ENCODE data around the gene C1orf105. TPM values are rescaled to one million over a fixed set of nuclear protein-coding genes. Genes with fewer than 3 reads are reported as not detected.

C1orf105 gene
- total and polyA plus RNA-seq, 2 of the 13 experiments (the other 11 are each of a cell fraction or from before 2014, with no cell fraction given): 0.15 to 0.45 TPM

GRCh38 chr1:172443666-172444453 is 23.4 kb downstream of the C1orf105 start, which contains the start of gene PIGC (continued):
- TF ChIP-seq ZNF784 (CRISPR knock-in tag; IDR thresholded peaks at IDR 0.05; ENCODE audit: borderline replicate concordance) (peak; percentile 86), NR2F1 (CRISPR knock-in tag; IDR thresholded peaks at IDR 0.05) (no peak), CREB1 (IDR thresholded peaks at IDR 0.05) (no peak), CREB1 (CRISPR knock-in tag; IDR thresholded peaks at IDR 0.05) (0 out of 2 replicates have a peak, but pooled peaks have one; percentile 17), TBP (CRISPR knock-in tag; IDR thresholded peaks at IDR 0.05) (no peak), FOXA3 (CRISPR knock-in tag; IDR thresholded peaks at IDR 0.05) (peak; percentile 29; the same call in 1 of the 2 replicates), ZNF567 (CRISPR knock-in tag; IDR thresholded peaks at IDR 0.05; ENCODE audit: borderline replicate concordance) (peak; percentile 89; the same call in 1 of the 2 replicates), GATAD2A (CRISPR knock-in tag; IDR thresholded peaks at IDR 0.05) (peak; percentile 67), ZNF350 (CRISPR knock-in tag; IDR thresholded peaks at IDR 0.05; ENCODE audit: borderline replicate concordance, low read depth) (peak; percentile 95), ZNF326 (CRISPR knock-in tag; IDR thresholded peaks at IDR 0.05; ENCODE audit: borderline replicate concordance) (no peak), HIVEP1 (CRISPR knock-in tag; IDR thresholded peaks at IDR 0.05) (0 out of 2 replicates have a peak, but pooled peaks have one; percentile 47), ZNF616 (CRISPR knock-in tag; IDR thresholded peaks at IDR 0.05; ENCODE audit: low read depth) (no peak), SRY (CRISPR knock-in tag; IDR thresholded peaks at IDR 0.05) (peak; percentile 73; the same call in 1 of the 2 replicates), MYC (CRISPR knock-in tag; IDR thresholded peaks at IDR 0.05; ENCODE audit: borderline replicate concordance) (peak; percentile 58; the same call in 1 of the 2 replicates), ZNF563 (CRISPR knock-in tag; IDR thresholded peaks at IDR 0.05) (peak; percentile 86)
- TF ChIP-seq, protein P1, sequence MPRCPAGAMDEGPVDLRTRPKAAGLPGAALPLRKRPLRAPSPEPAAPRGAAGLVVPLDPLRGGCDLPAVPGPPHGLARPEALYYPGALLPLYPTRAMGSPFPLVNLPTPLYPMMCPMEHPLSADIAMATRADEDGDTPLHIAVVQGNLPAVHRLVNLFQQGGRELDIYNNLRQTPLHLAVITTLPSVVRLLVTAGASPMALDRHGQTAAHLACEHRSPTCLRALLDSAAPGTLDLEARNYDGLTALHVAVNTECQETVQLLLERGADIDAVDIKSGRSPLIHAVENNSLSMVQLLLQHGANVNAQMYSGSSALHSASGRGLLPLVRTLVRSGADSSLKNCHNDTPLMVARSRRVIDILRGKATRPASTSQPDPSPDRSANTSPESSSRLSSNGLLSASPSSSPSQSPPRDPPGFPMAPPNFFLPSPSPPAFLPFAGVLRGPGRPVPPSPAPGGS (CRISPR knock-in tag; IDR thresholded peaks at IDR 0.05): peak; percentile 91
- TF ChIP-seq, protein P2, sequence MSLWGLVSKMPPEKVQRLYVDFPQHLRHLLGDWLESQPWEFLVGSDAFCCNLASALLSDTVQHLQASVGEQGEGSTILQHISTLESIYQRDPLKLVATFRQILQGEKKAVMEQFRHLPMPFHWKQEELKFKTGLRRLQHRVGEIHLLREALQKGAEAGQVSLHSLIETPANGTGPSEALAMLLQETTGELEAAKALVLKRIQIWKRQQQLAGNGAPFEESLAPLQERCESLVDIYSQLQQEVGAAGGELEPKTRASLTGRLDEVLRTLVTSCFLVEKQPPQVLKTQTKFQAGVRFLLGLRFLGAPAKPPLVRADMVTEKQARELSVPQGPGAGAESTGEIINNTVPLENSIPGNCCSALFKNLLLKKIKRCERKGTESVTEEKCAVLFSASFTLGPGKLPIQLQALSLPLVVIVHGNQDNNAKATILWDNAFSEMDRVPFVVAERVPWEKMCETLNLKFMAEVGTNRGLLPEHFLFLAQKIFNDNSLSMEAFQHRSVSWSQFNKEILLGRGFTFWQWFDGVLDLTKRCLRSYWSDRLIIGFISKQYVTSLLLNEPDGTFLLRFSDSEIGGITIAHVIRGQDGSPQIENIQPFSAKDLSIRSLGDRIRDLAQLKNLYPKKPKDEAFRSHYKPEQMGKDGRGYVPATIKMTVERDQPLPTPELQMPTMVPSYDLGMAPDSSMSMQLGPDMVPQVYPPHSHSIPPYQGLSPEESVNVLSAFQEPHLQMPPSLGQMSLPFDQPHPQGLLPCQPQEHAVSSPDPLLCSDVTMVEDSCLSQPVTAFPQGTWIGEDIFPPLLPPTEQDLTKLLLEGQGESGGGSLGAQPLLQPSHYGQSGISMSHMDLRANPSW (CRISPR knock-in tag; IDR thresholded peaks at IDR 0.05; ENCODE audit: borderline replicate concordance): peak; percentile 58; the same call in 1 of the 2 replicates
- TF ChIP-seq, protein P3, sequence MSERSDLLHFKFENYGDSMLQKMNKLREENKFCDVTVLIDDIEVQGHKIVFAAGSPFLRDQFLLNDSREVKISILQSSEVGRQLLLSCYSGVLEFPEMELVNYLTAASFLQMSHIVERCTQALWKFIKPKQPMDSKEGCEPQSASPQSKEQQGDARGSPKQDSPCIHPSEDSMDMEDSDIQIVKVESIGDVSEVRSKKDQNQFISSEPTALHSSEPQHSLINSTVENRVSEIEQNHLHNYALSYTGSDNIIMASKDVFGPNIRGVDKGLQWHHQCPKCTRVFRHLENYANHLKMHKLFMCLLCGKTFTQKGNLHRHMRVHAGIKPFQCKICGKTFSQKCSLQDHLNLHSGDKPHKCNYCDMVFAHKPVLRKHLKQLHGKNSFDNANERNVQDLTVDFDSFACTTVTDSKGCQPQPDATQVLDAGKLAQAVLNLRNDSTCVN (CRISPR knock-in tag; IDR thresholded peaks at IDR 0.05; ENCODE audit: borderline replicate concordance): peak; percentile 21; the same call in 1 of the 2 replicates

Data from HepG2 (cell line).